GM19238 (cell line): Measurements from ENCODE around the gene C11orf98.
"Not testable (repeated sequence)": the region's sequence is repeated elsewhere in the genome, so short reads cannot be mapped to it uniquely, and the experiment has no call there.

Experiments
- DNase-seq: peaks from one replicate; pipeline ENCODE4 v3.0.0; 2011; ENCODE audit warnings: low spot score; ENCODE audit not compliant: insufficient read length

C11orf98 gene

GRCh38 chr11:62654297-62654696 is 10.7 kb downstream of the C11orf98 start:
- no peak for DNase-seq

- DNase-seq = no peak
Observed at GRCh38 chr11:62652161-62653006, 12.6 kb downstream of the C11orf98 start.

GRCh38 chr11:62650283-62650682 is 14.7 kb downstream of the C11orf98 start:
- not testable (repeated sequence) for DNase-seq

- DNase-seq = no peak
Observed at GRCh38 chr11:62649486-62649885, 15.5 kb downstream of the C11orf98 start.

- DNase-seq = no peak
Observed at GRCh38 chr11:62648967-62649364, 16.0 kb downstream of the C11orf98 start.

- no peak for DNase-seq
Observed at GRCh38 chr11:62648185-62648966, 16.6 kb downstream of the C11orf98 start.

- no peak for DNase-seq
Observed at GRCh38 chr11:62647609-62648005, 17.4 kb downstream of the C11orf98 start.

GRCh38 chr11:62646825-62647608 is 18.0 kb downstream of the C11orf98 start:
- DNase-seq = no peak

GRCh38 chr11:62645946-62646824 is 18.8 kb downstream of the C11orf98 start, which contains the start of gene GANAB:
TSS of gene GANAB (minus strand) at chr11:62646613. CDS start at chr11:62646599, 14 bp downstream.
- DNase-seq = peak; percentile 99

- no peak for DNase-seq
Observed at GRCh38 chr11:62645671-62645945, 19.4 kb downstream of the C11orf98 start.

- no peak for DNase-seq
Observed at GRCh38 chr11:62644220-62644619, 20.8 kb downstream of the C11orf98 start.

GRCh38 chr11:62632492-62632891 is 32.5 kb downstream of the C11orf98 start:
- no peak for DNase-seq

- DNase-seq = no peak
Observed at GRCh38 chr11:62627713-62628112, 37.3 kb downstream of the C11orf98 start.

GRCh38 chr11:62622476-62623089 is 42.4 kb downstream of the C11orf98 start:
- no peak for DNase-seq

GRCh38 chr11:62621567-62622470 is 43.2 kb downstream of the C11orf98 start, which contains the start of gene B3GAT3:
TSS of gene B3GAT3 (minus strand) at chr11:62621986. CDS start at chr11:62621947, 39 bp downstream.
- DNase-seq = peak; percentile 99

- no peak for DNase-seq
Observed at GRCh38 chr11:62621027-62621566, 43.9 kb downstream of the C11orf98 start.

- DNase-seq = not testable (repeated sequence)
Observed at GRCh38 chr11:62616957-62617356, 48.1 kb downstream of the C11orf98 start.

GRCh38 chr11:62615521-62615920 is 49.5 kb downstream of the C11orf98 start:
- DNase-seq = no peak

GRCh38 chr11:62614275-62614674 is 50.7 kb downstream of the C11orf98 start:
- no peak for DNase-seq
